ENCODE results near the gene AKAP9.
A peak's percentile ranks its signal among the peaks of the same experiment; 100 is the strongest.
"Not testable (repeated sequence)": the region's sequence is repeated elsewhere in the genome, so short reads cannot be mapped to it uniquely, and the experiment has no call there.

Gene AKAP9

GRCh38 chr7:91940572-91941341 lies at the start of gene AKAP9:
Gene AKAP9 (plus strand): TSS chr7:91940862. CDS start chr7:91941100, 238 bp downstream.
- DNase-seq = peak; percentile 83

- peak; percentile 38 for DNase-seq
These were observed 48.5 kb upstream of the AKAP9 start for GRCh38 chr7:91892099-91892705.

GRCh38 chr7:91892821-91893340 lies 47.8 kb upstream of the AKAP9 start:
- peak; percentile 35 for DNase-seq

DNA sequence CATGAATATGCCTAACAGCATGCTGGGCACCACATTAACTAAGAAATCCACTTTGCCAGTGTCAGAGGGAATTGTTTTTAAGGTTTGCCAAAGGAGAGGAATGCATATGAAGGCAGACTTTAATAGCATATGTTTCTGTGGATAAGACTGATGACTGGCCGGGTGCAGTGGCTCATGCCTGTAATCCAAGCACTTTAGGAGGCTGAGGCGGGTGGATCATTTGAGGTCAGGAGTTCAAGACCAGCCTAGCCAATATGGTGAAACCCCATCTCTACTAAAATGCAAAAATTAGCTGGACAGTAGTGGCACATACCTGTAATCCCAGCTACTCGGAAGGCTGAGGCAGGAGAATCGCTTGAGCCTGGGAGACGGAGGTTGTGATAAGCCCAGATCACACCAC lies 47.0 kb upstream of the AKAP9 start:
- not testable (repeated sequence) for DNase-seq

DNA sequence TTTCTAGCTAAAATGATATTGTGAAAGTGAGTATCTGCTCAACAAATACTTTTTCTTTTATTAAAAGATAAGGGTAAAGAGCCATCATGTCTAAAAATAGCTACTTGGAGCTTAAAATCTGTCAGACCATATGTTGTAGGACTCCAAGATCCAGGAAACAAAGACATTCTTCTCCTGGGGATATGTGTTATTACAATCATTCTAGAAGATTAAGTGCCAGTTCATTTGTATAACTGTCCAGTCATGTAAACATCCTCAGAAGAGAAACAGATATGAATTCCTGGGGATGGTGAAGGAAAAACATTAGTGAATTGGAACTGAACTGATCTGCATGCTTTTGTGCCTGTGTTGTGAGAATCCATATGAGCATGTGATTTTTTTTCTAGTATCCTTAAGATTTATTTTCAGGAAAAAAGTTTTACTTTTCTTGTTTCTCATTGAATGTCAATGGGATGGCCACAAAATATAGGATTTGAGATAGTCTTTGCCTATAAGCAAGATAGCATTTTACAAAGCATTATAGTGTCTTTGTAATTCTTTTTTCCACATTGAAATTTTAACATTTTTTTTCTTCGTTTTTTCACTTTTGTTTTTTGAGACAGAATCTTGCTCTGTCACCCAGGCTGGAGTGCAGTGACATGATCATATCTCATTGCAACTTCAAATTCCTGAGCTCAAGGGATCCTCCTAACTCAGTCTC lies 45.7 kb upstream of the AKAP9 start:
- DNase-seq = no peak

DNA sequence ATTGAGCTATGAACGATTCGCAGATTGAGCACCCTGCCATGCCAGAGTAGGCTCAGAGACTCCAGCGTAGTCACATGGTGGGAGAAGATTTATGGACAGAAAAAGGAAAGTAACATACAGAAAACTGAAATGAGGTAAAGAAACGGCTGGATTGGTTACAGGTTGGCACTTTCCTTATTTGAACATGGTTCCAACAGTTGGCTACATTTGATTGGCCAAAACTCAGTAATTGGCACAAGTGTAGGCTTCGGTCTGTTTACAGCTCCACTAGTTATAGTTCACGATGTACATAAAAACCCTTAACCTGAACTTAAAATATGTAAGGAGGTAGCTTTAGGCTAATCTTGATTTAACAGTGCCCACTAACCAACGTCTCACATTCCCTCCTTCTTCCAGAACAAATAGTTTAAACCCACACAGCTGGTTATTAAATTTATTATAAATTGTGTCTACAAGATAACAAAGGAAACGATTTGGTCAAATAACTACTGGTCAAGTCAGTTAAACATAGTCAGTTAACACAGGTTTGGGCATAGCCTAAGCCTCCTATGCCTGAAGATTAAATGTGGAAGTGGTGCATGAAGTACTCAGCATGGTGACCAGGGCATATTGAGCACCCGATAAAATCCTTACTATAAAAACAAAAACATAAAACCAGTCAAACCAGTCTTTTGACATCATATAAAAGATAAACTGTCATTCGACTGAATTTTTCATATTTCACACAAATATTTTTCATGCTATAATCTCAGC lies 42.2 kb upstream of the AKAP9 start:
- DNase-seq = no peak

GRCh38 chr7:91899563-91899962 lies 41.1 kb upstream of the AKAP9 start:
- no peak for DNase-seq

DNA sequence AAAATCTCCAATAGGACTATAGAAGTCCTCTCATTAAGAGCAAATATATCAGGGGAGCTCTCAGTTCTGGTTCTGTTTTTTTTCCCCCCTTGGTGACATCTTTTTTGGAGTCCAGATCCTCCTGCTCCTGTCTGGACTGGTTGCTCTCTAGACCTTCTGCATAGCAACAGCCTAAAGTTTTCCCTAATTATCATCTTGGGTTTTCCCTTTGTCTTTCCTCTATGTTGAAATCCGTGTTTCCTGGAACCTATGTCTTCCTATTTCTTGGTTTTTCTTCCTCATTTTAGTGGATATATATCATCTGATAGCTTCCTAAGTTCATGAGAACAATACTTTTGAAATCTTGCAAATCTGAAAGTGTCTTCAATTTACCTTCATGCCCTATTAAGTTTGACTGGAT lies 30.5 kb upstream of the AKAP9 start:
- DNase-seq = no peak

DNA sequence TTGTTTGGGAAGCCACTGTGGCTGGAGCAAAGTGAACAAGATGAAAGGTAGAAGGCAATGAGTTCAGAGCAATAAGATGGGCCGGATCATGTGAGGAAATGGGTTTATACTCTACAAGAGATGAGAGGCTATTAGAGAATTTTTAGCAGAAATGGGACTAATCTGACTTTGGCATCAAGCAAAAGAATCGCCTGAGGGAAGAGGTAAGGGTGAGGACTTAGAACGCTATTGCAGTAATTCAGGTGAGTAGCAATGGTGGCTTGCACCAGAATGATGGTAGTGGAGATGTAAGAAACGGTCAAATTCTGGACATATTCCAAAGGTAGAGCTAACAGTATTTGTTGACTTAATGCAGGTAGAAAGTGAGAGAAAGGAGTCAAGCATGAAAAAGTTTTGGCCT lies 29.5 kb upstream of the AKAP9 start:
- no peak for DNase-seq

- no peak for DNase-seq
These were observed 28.2 kb upstream of the AKAP9 start for GRCh38 chr7:91912494-91912893.

DNA sequence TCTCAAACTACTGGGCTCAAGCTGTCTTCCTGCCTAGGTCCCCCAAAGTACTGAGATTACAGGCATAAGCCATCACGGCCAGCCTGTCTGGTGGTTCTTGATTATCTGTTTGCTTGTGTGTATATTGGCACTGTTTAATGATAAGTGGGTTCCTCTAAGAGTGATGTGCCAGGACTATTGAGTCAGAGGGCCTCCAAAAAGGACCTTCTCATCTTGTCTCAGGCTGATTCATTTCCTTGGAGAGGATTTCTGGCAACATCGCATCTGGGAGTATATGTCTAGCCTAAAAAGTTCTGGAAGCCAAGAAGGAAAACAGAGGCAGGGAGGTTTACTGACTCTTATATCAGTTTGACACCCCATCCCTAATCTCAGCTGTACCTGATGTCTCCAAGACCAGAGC lies 27.1 kb upstream of the AKAP9 start:
- no peak for DNase-seq

DNA sequence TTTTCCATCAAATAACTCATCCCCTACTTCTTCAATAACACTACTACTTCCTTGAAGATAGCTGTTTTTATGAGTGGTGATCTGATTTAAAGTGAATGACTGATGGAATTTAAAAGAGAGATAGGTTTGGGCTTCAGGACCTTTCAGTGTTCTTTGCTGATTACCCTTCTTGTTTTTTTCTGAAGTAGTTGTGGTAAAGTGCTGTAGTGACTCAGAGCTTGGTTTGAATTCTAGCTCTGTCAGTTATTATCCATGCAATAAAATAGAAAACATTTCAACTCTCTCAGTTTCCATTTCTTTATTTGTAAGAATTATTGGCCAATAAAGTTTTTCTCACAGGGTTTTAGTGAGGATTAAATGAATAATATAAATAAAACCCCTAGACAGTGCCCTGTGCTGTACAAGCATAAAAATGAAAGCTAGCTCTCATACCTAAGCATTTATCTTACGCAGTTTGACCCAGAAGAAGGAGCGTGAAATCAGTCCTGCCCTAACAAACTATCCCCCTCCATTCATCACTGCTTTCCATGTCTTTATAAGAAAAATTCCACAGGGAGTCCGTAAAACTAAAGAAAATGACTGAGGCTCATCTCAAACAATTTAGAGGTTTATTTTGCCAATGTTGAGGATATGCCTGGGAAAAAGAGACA lies 25.1 kb upstream of the AKAP9 start:
- DNase-seq = no peak

- no peak for DNase-seq
These were observed 24.6 kb upstream of the AKAP9 start for GRCh38 chr7:91916051-91916440.

DNA sequence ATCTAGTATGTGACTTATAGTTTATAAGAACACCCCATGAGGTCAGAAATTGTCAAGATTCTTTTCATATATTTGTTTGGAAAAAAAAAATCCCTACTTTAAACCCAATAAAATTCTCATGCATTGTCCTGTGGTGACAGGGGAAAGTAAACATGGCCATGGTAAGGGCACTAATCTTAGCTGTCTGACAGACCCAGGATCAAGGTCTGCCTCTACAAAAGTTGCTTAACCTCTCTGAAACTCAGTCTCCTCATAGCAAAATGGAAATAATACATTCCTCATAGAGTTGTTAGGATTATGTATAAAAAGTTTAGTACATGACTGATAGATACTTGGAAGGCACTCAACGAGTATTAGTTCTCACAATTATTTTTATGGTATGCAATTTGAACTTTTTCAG lies 22.3 kb upstream of the AKAP9 start:
- no peak for DNase-seq

GRCh38 chr7:91922857-91923256 lies 17.8 kb upstream of the AKAP9 start:
- no peak for DNase-seq

- DNase-seq = no peak
These were observed 12.8 kb upstream of the AKAP9 start for GRCh38 chr7:91927912-91928311.

DNA sequence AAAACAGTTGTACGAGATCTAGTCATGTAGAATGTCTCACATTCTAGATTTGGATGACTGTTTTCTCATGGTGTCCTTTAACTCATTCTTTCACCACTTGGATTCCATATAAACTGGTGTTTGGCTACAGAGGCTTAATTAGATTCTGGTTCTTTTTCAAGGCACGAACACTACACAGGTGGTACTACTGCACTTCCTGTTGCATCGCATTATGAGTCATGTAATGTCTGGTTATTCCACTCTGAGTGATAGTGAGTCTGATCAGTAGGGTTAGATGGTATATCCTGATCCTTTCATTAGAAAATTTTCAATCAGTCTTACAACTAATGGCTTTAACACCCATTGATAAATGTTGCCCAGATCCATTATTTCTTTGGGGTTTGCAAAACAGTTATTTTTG lies 11.2 kb upstream of the AKAP9 start:
- DNase-seq = no peak

DNA sequence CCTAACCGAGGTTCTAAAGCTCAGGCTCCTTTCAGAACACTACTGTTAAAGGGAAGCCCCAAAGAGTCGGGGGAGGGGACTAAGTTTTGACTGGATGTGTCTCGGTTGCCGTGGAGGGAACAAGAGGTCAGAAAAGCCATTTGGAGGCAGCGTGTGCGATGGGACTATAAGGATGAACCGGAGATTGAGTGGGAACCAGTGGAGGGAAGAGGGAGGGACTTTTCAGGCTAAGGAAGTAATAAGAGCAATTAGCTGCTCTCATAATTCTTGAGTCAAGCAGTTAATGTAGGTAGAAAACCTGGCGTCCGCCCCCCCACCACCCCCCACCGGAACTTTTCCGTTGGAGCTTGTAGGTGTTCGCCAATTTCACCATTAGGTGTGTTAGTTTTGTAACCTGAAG lies 491 bp upstream of the AKAP9 start:
- DNase-seq = peak; percentile 36

GRCh38 chr7:91941450-91941849 lies 788 bp downstream of the AKAP9 start:
- DNase-seq = no peak

GRCh38 chr7:91942312-91942711 lies 1.6 kb downstream of the AKAP9 start:
- no peak for DNase-seq

GRCh38 chr7:91944970-91945369 lies 4.3 kb downstream of the AKAP9 start:
- DNase-seq = not testable (repeated sequence)

GRCh38 chr7:91945476-91945875 lies 4.8 kb downstream of the AKAP9 start:
- DNase-seq = no peak

DNA sequence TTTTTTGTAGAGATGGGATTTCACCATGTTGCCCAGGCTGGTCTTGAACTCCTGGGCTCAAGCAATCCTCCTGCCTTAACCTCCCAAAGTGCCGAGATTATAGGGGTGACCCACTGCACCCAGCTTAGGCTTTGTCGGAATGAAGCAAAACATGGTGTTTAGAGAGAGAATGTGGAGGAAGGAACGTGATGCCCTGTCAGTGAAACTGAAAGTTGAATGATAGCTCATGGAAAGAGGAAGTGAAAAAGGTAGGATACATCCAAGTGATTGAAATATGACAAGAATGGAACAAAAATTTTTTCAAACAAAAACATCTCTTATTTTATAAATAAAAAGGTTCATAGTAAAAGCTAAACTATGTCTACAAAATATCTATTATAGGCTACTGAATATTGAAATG lies 5.9 kb downstream of the AKAP9 start:
- no peak for DNase-seq
